Esophagus muscularis mucosa (tissue), 4 donors: Measurements from ENCODE around the gene CCL17. TPM values are rescaled to one million over a fixed set of nuclear protein-coding genes. Genes with fewer than 3 reads are reported as not detected.
"Not testable (repeated sequence)": the region's sequence is repeated elsewhere in the genome, so short reads cannot be mapped to it uniquely, and the experiment has no call there.

Experiments used
- DNase-seq: peaks from one replicate; pipeline ENCODE4 v3.0.0-alpha.2; 2017; ENCODE audit errors: extremely low spot score
- H3K27ac ChIP-seq, 4 donors: fragments of 200-600 bp; sonication (generic); replicated peaks in 1 of 4; 1 replicate in 3 of 4; 2 replicates in 1 of 4; pipeline ENCODE4 v1.5.1; 2016 to 2019; ENCODE audit warnings: mild to moderate bottlenecking in 1 of 4
- H3K27me3 ChIP-seq, 4 donors: fragments of 200-600 bp; sonication (generic); one replicate each; pipeline versions ENCODE4 v1.5.1 to v1.6.0; 2016 to 2019
- H3K36me3 ChIP-seq, 4 donors: fragments of 200-600 bp; sonication (generic); one replicate each; pipeline ENCODE4 v1.5.1; 2016 to 2019
- H3K4me1 ChIP-seq, 4 donors: fragments of 200-600 bp; sonication (generic); one replicate each; pipeline ENCODE4 v1.5.1; 2016 to 2019
- H3K4me3 ChIP-seq, 4 donors: fragments of 200-600 bp; sonication (generic); 1 replicate in 2 of 4; 2 replicates in 2 of 4; pipeline ENCODE4 v1.5.1; 2016 to 2019; ENCODE audit warnings: mild to moderate bottlenecking in 4 of 4, moderate library complexity in 1 of 4
- H3K9me3 ChIP-seq, 4 donors: fragments of 200-600 bp; sonication (generic); 1 replicate in 3 of 4; 2 replicates in 1 of 4; pipeline ENCODE4 v1.5.1; 2016 to 2019
- CTCF ChIP-seq, 3 experiments: fragments of 200-600 bp in 2 of 3; fragments of 450-650 bp in 1 of 3; sonication (generic) in 2 of 3; IDR thresholded peaks; one replicate each; pipeline ENCODE4 v1.5.1; 2017 to 2019; ENCODE audit warnings: antibody characterized with exemption in 3 of 3, mild to moderate bottlenecking in 2 of 3, moderate library complexity in 1 of 3
- EP300 ChIP-seq: sonication (generic); formaldehyde crosslinking; IDR thresholded peaks from one replicate; pipeline ENCODE4 v1.6.1; 2017; ENCODE audit warnings: antibody characterized with exemption
- POLR2A ChIP-seq: fragments of 450-650 bp; IDR thresholded peaks from one replicate; pipeline ENCODE4 v1.6.1; 2017; ENCODE audit warnings: antibody characterized with exemption, moderate library complexity, mild to moderate bottlenecking, low read depth
- POLR2AphosphoS5 ChIP-seq, 2 donors: sonication (generic); formaldehyde crosslinking; IDR thresholded peaks; one replicate each; pipeline ENCODE4 v1.6.1; 2017; ENCODE audit warnings: antibody characterized with exemption in 2 of 2
- WGBS: methylation state at CpG from one replicate; pipeline ENCODE4 v1.1.5; 2018; 5-methylcytosine and 5-hydroxymethylcytosine counted together
- intact Hi-C: fragments of 100-400 bp; cut with DNase I; formaldehyde crosslinking; loops from one replicate; pipeline ENCODE4 v1.15.1; 2023
- total RNA-seq, 4 donors: library from RNA; depleted of rRNA; stranded (reverse); fragments of >200 nt; gene quantifications; one replicate each; pipeline versions ENCODE4 v1.1.0 to v1.2.1, GENCODE V29; 2016

The CCL17 gene
- total RNA-seq, 4 donors from 2014 or later: not detected

- no peaks in the 10 kb centered on the region for H3K9me3 ChIP-seq
- TF ChIP-seq CTCF (IDR thresholded peaks at IDR 0.05) (no peak), EP300 (no peak), POLR2AphosphoS5 (IDR thresholded peaks at IDR 0.05) (no peak), POLR2A (no peak)
- WGBS: 94% methylated on average over 2 of the region's 2 CpGs
- peaks cover 77 to 100% (median 97%) of the 10 kb centered on the region in 4 donors for H3K36me3 ChIP-seq
- no peaks in the 10 kb centered on the region for H3K4me1 ChIP-seq
- no peaks in the 10 kb centered on the region for H3K27me3 ChIP-seq
- H3K27ac ChIP-seq: no peak overlapping the region
- intact Hi-C loops: no loop called here
- H3K4me3 ChIP-seq: no peak overlapping the region
- no peak for DNase-seq
These were observed 27.9 kb downstream of the CCL17 start for GRCh38 chr16:57432505-57432904.

- H3K4me1 ChIP-seq: no peaks in the 10 kb centered on the region
- 97% methylated on average over 3 of the region's 3 CpGs for WGBS
- H3K4me3 ChIP-seq: no peak overlapping the region
- DNase-seq: no peak
- peaks cover 77 to 100% (median 97%) of the 10 kb centered on the region in 4 donors for H3K36me3 ChIP-seq
- no peak for TF ChIP-seq EP300
- TF ChIP-seq POLR2AphosphoS5 (IDR thresholded peaks at IDR 0.05): no peak
- TF ChIP-seq CTCF (IDR thresholded peaks at IDR 0.05): no peak
- TF ChIP-seq POLR2A: no peak
- H3K27me3 ChIP-seq: no peaks in the 10 kb centered on the region
- H3K9me3 ChIP-seq: no peaks in the 10 kb centered on the region
- H3K27ac ChIP-seq: no peak overlapping the region
- intact Hi-C loops: no loop called here
These were observed 28.4 kb downstream of the CCL17 start for GRCh38 chr16:57432989-57433388.

- Histone ChIP-seq H3K4me1 (no peaks in the 10 kb centered on the region), H3K4me3 (no peak overlapping the region), H3K36me3 (peaks cover 77 to 100% (median 96%) of the 10 kb centered on the region in 4 donors), H3K27me3 (no peaks in the 10 kb centered on the region), H3K9me3 (no peaks in the 10 kb centered on the region), H3K27ac (no peak overlapping the region)
- intact Hi-C loops: no loop called here
- TF ChIP-seq EP300 (no peak), POLR2A (no peak), POLR2AphosphoS5 (IDR thresholded peaks at IDR 0.05) (no peak), CTCF (IDR thresholded peaks at IDR 0.05) (no peak)
- WGBS: 94% methylated on average over 2 of the region's 2 CpGs
- DNase-seq: no peak
These were observed 29.4 kb downstream of the CCL17 start for GRCh38 chr16:57434003-57434402.

- no peaks in the 10 kb centered on the region for H3K4me1 ChIP-seq
- H3K27me3 ChIP-seq: no peaks in the 10 kb centered on the region
- H3K36me3 ChIP-seq: peaks cover 66 to 100% (median 93%) of the 10 kb centered on the region in 4 donors
- intact Hi-C loops: no loop called here
- H3K4me3 ChIP-seq: no peak overlapping the region
- TF ChIP-seq CTCF (IDR thresholded peaks at IDR 0.05) (no peak), POLR2A (no peak), POLR2AphosphoS5 (IDR thresholded peaks at IDR 0.05) (no peak), EP300 (no peak)
- no peaks in the 10 kb centered on the region for H3K9me3 ChIP-seq
- DNase-seq: no peak
- no peak overlapping the region for H3K27ac ChIP-seq
- 81% methylated on average over 1 of the region's 1 CpG for WGBS
These were observed 31.3 kb downstream of the CCL17 start for GRCh38 chr16:57435838-57436237.

- peaks cover 26 to 61% (median 53%) of the 10 kb centered on the region in 4 donors for H3K36me3 ChIP-seq
- 98% methylated on average over 8 of the region's 8 CpGs for WGBS
- H3K9me3 ChIP-seq, DNase-seq, H3K27me3 ChIP-seq, H3K27ac ChIP-seq, intact Hi-C loops, H3K4me3 ChIP-seq, H3K4me1 ChIP-seq: not testable (repeated sequence)
These were observed 35.4 kb downstream of the CCL17 start for GRCh38 chr16:57439947-57440346.

GRCh38 chr16:57440551-57440950 lies 36.0 kb downstream of the CCL17 start:
- DNase-seq, intact Hi-C loops, H3K4me3 ChIP-seq, H3K9me3 ChIP-seq, H3K27me3 ChIP-seq, H3K27ac ChIP-seq, H3K4me1 ChIP-seq: not testable (repeated sequence)
- WGBS: 94% methylated on average over 8 of the region's 8 CpGs
- peaks cover 22 to 55% (median 47%) of the 10 kb centered on the region in 4 donors for H3K36me3 ChIP-seq
